ENCODE results near the gene ABCC1.
"Not testable (repeated sequence)": the region's sequence is repeated elsewhere in the genome, so short reads cannot be mapped to it uniquely, and the experiment has no call there.

Gene ABCC1

DNA sequence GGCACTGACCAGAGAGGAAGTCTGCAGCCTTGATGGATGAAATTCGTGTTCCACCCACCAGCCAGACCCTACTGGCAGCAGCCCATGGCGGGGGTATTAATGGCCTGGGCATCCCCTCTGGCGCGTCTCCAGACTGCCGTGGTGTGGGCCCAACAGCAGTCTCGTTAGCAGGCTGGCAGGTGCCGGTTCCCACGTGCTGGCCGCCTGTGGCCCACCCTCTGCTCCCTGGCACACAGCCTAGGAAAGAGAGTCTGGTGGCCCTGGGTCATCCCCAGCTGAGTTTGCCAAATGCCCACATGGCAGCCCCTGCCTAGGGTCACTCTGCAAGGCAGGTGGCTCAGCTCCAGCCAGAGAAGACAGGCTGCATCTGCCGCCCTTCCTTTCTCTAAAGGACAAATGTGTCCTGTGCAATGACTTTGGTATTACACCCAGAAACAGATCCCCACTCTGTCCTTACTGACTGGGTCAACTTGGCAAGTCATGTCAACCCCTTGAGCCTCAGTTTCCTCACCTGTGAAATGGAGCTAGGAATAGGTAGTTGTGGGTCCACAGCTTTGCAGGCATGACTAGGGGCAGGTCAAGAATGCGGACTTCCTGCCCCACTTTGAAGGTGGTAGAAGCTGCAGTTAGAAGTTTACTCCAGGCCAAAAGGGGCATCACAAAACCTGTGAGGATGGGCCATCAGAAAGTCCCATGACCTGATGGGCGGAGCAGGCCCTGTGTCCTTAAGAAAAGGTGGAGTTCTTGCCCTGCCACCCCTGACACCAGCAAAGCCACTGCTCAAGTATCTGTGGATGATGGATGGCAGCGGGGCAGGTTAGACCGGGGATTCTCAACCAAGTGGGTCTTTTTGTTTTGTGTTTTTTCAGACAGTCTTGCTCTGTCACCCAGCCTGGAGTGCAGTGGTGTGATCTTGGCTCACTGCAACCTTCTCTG is 197.2 kb downstream of the ABCC1 start:
- TF ChIP-seq, protein P1, sequence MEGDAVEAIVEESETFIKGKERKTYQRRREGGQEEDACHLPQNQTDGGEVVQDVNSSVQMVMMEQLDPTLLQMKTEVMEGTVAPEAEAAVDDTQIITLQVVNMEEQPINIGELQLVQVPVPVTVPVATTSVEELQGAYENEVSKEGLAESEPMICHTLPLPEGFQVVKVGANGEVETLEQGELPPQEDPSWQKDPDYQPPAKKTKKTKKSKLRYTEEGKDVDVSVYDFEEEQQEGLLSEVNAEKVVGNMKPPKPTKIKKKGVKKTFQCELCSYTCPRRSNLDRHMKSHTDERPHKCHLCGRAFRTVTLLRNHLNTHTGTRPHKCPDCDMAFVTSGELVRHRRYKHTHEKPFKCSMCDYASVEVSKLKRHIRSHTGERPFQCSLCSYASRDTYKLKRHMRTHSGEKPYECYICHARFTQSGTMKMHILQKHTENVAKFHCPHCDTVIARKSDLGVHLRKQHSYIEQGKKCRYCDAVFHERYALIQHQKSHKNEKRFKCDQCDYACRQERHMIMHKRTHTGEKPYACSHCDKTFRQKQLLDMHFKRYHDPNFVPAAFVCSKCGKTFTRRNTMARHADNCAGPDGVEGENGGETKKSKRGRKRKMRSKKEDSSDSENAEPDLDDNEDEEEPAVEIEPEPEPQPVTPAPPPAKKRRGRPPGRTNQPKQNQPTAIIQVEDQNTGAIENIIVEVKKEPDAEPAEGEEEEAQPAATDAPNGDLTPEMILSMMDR (IDR thresholded peaks at IDR 0.05; ENCODE audit: insufficient read depth, low read depth, low read length, missing control alignments) = no peak
- H3K4me3 ChIP-seq (ENCODE audit: low read length) = no peak overlapping the region
- DNase-seq (ENCODE audit: low read depth) = no peak

DNA sequence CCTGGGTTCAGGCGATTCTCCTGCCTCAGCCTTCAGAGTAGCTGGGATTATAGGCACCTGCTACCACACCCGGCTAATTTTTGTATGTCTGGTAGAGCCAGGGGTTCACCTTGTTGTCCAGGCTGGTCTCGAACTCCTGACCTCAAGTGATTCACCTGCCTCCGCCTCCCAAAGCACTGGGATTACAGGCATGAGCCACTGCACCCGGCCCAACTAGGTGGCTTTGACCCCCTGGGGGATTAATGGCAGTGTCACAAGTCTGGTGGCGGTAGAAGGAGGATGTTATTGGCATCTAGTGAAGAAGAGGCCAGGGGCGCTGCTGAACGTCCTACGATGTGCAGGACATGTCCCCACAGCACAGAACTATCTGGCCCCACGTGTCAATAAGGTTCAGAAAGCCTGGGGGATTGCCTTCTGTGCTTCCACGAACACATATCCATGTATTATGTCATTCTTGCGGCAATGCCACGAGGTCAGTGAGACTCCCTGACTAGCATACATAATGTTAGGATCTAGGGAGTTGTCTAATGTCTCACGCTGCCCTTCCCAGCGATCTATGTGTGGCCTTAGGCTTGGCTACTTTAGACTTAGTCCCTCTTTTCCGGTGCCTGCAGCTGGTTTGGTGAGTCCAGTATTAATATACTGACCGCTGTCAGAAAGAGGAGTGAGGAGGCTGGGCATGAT is 198.0 kb downstream of the ABCC1 start:
- H3K4me3 ChIP-seq (ENCODE audit: low read length) = no peak overlapping the region
- TF ChIP-seq, protein P1 (IDR thresholded peaks at IDR 0.05; ENCODE audit: insufficient read depth, low read depth, low read length, missing control alignments) = no peak
- no peak for DNase-seq (ENCODE audit: low read depth)

DNA sequence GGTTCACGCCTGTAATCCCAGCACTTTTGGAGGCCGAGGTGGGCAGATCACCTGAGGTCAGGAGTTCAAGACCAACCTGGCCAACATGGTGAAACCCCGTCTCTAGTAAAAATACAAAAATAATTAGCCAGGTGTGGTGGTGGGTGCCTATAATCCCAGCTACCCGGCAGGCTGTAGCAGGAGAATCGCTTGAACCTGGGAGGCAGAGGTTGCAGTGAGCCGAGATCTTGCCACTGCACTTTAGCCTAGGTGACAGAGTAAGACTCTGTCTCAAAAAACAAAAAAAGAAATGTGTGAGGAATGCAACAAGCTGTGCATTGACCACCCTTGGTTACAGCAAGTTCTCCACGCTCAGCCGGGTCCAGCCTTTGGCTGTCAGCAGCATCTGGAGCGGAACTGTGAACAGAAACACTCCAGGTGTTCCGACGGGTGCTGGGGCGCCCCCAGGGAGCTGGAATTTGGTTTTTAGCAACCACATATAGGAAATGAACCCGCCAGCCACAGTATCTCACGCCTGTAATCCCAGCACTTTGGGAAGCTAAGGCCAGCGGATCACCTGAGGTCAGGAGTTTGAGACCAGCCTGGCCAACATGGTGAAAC is 198.7 kb downstream of the ABCC1 start:
- not testable (repeated sequence) for H3K4me3 ChIP-seq (ENCODE audit: low read length); DNase-seq (ENCODE audit: low read depth)

DNA sequence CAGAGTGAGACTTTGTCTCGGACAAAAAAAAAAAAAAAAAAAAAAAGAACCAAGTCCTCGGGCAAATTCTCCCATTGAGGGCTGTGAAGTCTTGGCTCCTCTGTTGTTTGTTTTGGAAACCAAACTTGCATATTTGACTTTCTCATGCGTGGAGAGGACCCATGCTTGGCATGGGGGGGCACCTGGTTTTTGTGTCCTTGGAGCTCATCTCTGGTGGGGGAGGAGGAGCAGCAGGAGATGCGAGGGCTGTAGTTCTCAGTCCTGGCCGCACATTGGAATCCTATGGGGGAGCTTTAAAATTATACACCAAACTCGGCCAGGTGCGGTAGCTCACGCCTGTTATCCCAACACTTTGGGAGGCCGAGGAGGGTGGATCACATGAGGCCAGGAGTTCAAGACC is 199.3 kb downstream of the ABCC1 start:
- no peak for DNase-seq (ENCODE audit: low read depth)
- H3K4me3 ChIP-seq (ENCODE audit: low read length) = no peak overlapping the region
- TF ChIP-seq, protein P1 (IDR thresholded peaks at IDR 0.05; ENCODE audit: insufficient read depth, low read depth, low read length, missing control alignments) = no peak

DNA sequence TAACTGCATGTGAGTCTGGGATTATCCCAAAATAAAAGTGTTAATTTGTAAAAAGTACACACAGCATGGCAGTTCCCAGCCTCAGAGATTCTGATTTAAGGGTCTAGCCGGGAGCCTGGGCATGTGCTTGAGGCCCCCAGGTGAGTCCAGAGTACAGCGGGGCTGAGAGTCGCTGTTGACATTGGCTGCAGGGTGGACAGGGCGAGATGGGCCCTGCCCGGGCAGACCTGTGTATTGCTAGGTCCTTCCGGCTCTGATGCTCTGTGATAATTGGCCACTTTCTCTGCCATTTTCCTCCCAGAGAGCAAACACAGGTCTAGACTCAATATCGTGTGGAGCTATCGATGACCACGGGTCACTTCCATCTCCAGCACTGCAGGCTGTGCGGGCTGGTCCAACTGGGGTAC is 200.3 kb downstream of the ABCC1 start:
- no peak for DNase-seq (ENCODE audit: low read depth)
- no peak overlapping the region for H3K4me3 ChIP-seq (ENCODE audit: low read length)
- TF ChIP-seq, protein P1 (IDR thresholded peaks at IDR 0.05; ENCODE audit: insufficient read depth, low read depth, low read length, missing control alignments) = no peak

DNA sequence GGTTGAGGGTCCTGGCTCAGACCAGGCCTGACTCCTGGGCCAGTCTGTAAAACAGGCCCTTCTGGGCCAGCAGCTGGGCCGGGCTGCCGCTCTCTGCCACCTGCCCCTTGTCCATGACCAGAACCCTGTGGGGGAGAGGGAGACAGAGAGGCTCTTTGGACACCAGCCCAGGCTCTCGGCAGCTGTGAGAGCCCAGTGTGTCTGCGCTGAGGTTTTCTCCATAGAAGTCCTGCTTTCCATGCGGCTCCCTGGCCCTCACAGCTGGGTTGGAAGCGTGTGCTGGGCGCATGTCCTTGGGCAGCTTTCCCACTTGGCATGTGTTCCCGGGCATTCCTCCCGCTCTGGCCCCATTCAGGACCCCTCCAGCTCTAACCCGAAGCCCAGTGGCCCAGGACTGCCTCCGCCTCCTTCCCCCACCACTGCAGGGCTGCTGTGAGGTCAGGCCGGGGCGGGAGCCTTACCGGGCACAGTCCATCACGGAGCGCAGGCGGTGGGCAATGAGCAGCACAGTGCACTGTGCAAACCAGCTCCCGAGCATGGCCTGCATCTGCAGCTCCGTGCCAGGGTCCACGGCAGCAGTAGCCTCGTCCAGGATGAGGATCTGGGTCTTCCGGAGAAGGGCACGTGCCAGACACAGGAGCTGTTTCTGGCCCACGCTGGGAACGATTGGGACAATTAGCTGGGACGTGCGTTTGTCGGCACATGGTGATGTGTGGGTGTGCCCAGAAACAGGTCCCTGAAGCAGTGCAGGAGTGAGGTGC is 200.9 kb downstream of the ABCC1 start:
- no peak overlapping the region for H3K4me3 ChIP-seq (ENCODE audit: low read length)
- TF ChIP-seq, protein P1 (IDR thresholded peaks at IDR 0.05; ENCODE audit: insufficient read depth, low read depth, low read length, missing control alignments) = no peak
- no peak for DNase-seq (ENCODE audit: low read depth)

DNA sequence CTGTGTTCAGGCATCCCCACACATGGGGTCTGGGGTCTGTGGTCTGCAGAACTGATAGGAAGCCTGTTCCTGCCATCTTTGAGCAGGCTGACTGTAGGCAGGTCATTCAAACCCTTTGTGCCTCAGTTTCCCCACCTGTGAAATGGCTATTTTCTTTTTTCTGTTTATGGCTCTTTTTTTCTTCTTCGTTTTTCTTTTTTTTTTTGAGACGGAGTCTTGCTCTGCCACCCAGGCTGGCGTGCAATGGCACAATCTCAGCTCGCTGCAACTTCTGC is 201.4 kb downstream of the ABCC1 start:
- TF ChIP-seq, protein P1 (IDR thresholded peaks at IDR 0.05; ENCODE audit: insufficient read depth, low read depth, low read length, missing control alignments) = no peak
- DNase-seq (ENCODE audit: low read depth) = no peak
- H3K4me3 ChIP-seq (ENCODE audit: low read length) = no peak overlapping the region
